ENCODE measurements around the gene TMEM88.

GRCh38 chr17:7854078-7854777 lies 638 bp upstream of the TMEM88 start:
- TF ChIP-seq CTCF (IDR thresholded peaks at IDR 0.05) (no peak), POLR2AphosphoS5 (IDR thresholded peaks at IDR 0.05) (no peak), POLR2A (IDR thresholded peaks at IDR 0.05) (no peak)

All from upper lobe of left lung (tissue), 4 donors.